ENCODE results near the gene HCK.

Gene HCK

DNA sequence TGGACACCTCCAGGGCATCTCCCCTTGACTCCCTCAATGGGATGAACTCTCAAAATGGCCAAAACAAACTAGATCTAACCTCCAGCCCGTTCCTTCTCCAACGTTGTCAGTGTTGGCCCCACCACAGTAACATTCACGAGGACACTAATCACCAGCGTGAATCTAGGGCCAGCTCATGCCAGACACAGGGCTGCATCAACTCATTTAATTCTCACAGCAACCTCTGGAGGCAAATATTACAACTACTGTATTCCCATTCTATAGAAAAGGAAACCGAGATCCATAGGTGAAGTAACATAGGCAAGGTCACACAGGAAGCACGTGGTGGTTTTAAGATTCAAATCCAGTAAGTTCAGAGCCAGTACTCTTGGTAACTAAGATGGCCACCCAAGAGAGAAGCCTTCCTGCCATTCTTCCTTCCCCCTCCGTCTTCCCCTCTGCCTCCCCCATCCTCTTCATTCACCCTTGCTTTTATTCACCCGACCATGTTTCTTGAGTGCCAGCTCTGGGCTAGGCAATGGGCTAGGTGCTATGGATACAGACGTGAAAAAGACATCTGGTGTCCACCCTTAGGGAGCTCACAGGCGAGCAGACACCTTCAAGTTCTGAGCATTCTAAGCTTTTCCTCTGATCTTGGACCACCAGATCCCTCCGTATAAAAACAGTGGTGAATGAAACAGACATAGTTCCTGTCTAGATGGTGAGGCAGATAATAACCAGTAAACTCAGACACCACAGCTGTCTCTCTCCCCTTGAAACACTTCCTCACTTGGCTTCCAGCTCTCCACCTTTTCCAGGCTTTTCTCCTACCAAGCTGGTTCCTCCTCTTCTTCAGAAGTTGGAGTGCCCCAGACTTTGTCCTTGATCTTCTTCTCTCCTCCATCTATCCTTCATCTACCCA, 32.2 kb upstream of the HCK start:
- TF ChIP-seq SIN3A (IDR thresholded peaks at IDR 0.05; ENCODE audit: borderline replicate concordance, insufficient read depth, low read length): no peak
- no peak for TF ChIP-seq FOXP2 (optimal IDR thresholded peaks at IDR 0.05; ENCODE audit: borderline replicate concordance, extremely low read depth, extremely low read length, insufficient read depth)
- no peak for TF ChIP-seq POLR2AphosphoS5 (IDR thresholded peaks at IDR 0.05; ENCODE audit: low read depth, low read length)
- TF ChIP-seq, protein P1, sequence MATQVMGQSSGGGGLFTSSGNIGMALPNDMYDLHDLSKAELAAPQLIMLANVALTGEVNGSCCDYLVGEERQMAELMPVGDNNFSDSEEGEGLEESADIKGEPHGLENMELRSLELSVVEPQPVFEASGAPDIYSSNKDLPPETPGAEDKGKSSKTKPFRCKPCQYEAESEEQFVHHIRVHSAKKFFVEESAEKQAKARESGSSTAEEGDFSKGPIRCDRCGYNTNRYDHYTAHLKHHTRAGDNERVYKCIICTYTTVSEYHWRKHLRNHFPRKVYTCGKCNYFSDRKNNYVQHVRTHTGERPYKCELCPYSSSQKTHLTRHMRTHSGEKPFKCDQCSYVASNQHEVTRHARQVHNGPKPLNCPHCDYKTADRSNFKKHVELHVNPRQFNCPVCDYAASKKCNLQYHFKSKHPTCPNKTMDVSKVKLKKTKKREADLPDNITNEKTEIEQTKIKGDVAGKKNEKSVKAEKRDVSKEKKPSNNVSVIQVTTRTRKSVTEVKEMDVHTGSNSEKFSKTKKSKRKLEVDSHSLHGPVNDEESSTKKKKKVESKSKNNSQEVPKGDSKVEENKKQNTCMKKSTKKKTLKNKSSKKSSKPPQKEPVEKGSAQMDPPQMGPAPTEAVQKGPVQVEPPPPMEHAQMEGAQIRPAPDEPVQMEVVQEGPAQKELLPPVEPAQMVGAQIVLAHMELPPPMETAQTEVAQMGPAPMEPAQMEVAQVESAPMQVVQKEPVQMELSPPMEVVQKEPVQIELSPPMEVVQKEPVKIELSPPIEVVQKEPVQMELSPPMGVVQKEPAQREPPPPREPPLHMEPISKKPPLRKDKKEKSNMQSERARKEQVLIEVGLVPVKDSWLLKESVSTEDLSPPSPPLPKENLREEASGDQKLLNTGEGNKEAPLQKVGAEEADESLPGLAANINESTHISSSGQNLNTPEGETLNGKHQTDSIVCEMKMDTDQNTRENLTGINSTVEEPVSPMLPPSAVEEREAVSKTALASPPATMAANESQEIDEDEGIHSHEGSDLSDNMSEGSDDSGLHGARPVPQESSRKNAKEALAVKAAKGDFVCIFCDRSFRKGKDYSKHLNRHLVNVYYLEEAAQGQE (IDR thresholded peaks at IDR 0.05; ENCODE audit: insufficient read depth in 1 of 2, low read depth in 2 of 2, low read length in 2 of 2): no peak
- TF ChIP-seq TAF1 (IDR thresholded peaks at IDR 0.05; ENCODE audit: borderline replicate concordance, insufficient read depth, low read length): no peak

DNA sequence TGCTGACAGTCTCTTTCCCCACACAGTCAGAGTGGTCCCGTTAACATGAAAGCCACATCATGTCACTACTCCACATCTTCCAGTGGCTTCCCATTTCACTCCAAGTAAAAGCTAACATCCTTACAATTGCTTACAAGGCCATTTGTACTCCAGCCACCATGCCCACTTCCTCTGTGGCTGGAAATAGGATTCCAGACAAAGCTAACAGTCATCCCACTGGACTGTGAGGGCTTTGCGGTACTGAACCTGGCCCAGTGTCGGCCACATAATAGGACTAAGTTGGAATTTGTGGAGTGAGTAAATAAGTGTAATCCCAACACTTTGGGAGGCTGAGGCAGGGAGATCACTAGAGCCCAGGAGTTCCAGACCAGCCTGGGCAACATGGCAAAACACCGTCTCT, 31.0 kb upstream of the HCK start:
- TF ChIP-seq POLR2AphosphoS5 (IDR thresholded peaks at IDR 0.05; ENCODE audit: low read depth, low read length): no peak
- TF ChIP-seq, protein P1 (IDR thresholded peaks at IDR 0.05; ENCODE audit: insufficient read depth in 1 of 2, low read depth in 2 of 2, low read length in 2 of 2): no peak
- TF ChIP-seq SIN3A (IDR thresholded peaks at IDR 0.05; ENCODE audit: borderline replicate concordance, insufficient read depth, low read length): no peak
- TF ChIP-seq TAF1 (IDR thresholded peaks at IDR 0.05; ENCODE audit: borderline replicate concordance, insufficient read depth, low read length): no peak
- no peak for TF ChIP-seq FOXP2 (optimal IDR thresholded peaks at IDR 0.05; ENCODE audit: borderline replicate concordance, extremely low read depth, extremely low read length, insufficient read depth)

DNA sequence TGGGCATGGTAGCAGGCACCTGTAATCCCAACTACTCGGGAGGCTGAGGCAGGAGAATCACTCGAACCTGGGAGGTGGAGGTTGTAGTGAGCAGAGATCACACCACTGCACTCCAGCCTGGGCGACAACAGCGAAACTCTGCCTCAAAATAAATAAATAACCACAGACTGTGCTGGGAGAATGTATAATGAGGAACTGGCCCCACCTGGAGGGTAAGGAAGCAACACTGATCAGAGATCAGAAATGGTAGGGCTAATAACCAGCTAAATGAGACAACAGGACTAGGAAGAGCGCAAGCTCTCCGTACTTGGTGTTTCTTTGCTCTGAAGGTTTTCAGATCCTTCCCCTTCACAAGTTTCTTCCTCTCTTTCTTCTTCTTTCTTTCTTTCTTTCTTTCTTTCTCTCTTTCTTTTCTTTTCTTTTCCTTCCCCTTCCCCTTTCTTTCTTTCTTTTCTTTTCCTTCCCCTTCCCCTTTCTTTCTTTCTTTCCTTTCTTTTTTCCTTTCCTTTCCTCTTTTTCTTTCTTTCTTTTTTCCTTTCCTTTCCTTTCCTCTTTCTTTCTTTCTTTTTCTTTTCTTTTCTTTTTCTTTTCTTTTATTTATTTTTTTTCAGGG, 27.3 kb upstream of the HCK start:
- TF ChIP-seq SIN3A (IDR thresholded peaks at IDR 0.05; ENCODE audit: borderline replicate concordance, insufficient read depth, low read length) (no peak), FOXP2 (optimal IDR thresholded peaks at IDR 0.05; ENCODE audit: borderline replicate concordance, extremely low read depth, extremely low read length, insufficient read depth) (no peak), POLR2AphosphoS5 (IDR thresholded peaks at IDR 0.05; ENCODE audit: low read depth, low read length) (no peak), TAF1 (IDR thresholded peaks at IDR 0.05; ENCODE audit: borderline replicate concordance, insufficient read depth, low read length) (no peak)
- TF ChIP-seq, protein P1 (IDR thresholded peaks at IDR 0.05; ENCODE audit: insufficient read depth in 1 of 2, low read depth in 2 of 2, low read length in 2 of 2): no peak

DNA sequence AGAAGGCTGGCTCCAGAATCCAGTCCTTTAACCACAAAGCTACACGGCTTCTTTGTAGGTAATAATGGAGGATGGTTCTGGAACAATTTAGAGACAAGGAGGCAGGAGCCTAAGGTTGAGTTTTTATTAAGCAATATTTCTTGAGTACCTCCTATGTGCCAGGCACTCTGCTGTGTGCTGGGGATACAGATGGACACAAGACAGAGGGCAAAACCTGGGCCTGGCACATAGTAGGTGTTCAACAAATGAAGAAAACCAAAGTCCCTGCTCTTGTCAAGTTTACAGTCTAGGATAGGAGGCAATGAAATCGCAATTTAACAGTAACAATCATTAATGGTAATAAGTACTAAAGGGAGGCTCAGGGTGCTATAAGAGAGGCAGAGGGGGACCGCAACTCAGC, 24.4 kb upstream of the HCK start:
- TF ChIP-seq, protein P1 (IDR thresholded peaks at IDR 0.05; ENCODE audit: insufficient read depth in 1 of 2, low read depth in 2 of 2, low read length in 2 of 2): no peak
- TF ChIP-seq FOXP2 (optimal IDR thresholded peaks at IDR 0.05; ENCODE audit: borderline replicate concordance, extremely low read depth, extremely low read length, insufficient read depth) (no peak), POLR2AphosphoS5 (IDR thresholded peaks at IDR 0.05; ENCODE audit: low read depth, low read length) (no peak), TAF1 (IDR thresholded peaks at IDR 0.05; ENCODE audit: borderline replicate concordance, insufficient read depth, low read length) (no peak), SIN3A (IDR thresholded peaks at IDR 0.05; ENCODE audit: borderline replicate concordance, insufficient read depth, low read length) (no peak)

Data from PFSK-1 (cell line).